ENCODE measurements around the gene CDH13. TPM values are rescaled to one million over a fixed set of nuclear protein-coding genes. Genes with fewer than 3 reads are reported as not detected.

The CDH13 gene
- total and polyA plus RNA-seq, 9 of the 15 experiments (the other 6 are each of a cell fraction or from before 2014, with no cell fraction given), result 0.03 TPM; not detected in 8

DNA sequence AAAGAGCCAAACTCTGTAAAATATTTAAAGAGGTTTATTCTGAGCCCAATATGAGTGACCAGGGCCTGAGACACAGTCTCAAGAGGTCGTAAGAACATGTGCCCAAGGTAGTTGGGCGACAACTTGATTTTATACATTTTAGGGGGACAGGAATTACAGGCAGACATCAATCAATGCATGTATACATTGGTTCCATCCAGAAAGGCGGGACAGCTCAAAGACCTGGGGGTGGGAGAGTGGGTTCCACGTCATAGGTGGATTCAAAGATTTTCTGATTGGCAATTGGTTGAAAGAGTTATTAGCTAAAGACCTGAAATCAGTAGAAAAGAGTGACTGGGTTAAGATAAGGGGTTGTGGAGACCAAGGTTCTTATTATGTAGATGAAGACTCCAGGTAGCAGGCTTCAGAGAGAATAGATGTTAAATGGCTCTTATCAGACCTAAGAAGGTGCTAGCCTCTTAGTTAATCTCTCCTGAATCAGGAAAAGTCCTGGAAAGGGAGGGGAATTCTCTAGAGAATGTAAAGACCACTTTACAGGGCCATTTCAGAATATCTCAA is 1213.4 kb downstream of the CDH13 start:
- Histone ChIP-seq H3K79me2 (ENCODE audit: control insufficient read depth, insufficient read depth, low read length) (no peaks in the 10 kb centered on the region), H3K9me1 (ENCODE audit: control insufficient read depth, insufficient read depth, low read length) (no peaks in the 10 kb centered on the region), H3K4me1 (replicated peaks in 1 of 2; ENCODE audit: control insufficient read depth in 2 of 2, insufficient read depth in 2 of 2, low read length in 2 of 2) (peaks cover 0 to 12% of the 10 kb centered on the region in 2 experiments; a peak in 3 of 5 replicates), H3K4me3 (no peak overlapping the region), H3K36me3 (ENCODE audit: control insufficient read depth, insufficient read depth, low read length) (no peaks in the 10 kb centered on the region), H4K20me1 (replicated peaks; ENCODE audit: control insufficient read depth, insufficient read depth, low read length) (no peaks in the 10 kb centered on the region), H3K9ac (ENCODE audit: insufficient read depth in 1 of 2, low read depth in 2 of 2, low read length in 2 of 2) (no peak overlapping the region), H3K27me3 (ENCODE audit: control insufficient read depth in 2 of 2, insufficient read depth in 2 of 2, low read length in 2 of 2) (peaks cover 38 to 40% of the 10 kb centered on the region in 2 experiments), H3K27ac (ENCODE audit: extremely low read depth, low read depth, low read length) (no peak overlapping the region), H3K4me2 (ENCODE audit: insufficient read depth, low read length) (no peak overlapping the region), H3K9me3 (replicated peaks; ENCODE audit: control insufficient read depth, insufficient read depth, low read depth, low read length) (0 out of 2 replicates have a peak, but pooled peaks cover 4% of the 10 kb centered on the region), H2AFZ (ENCODE audit: low read depth, low read length) (no peak overlapping the region)
- in situ Hi-C loops (cut with MboI), result no loop called here
- intact Hi-C loops (cut with micrococcal nuclease), result no loop called here
- no peak for ATAC-seq
- no peak for DNase-seq (ENCODE audit: extremely low read depth in 1 of 4, low spot score in 3 of 4)
- no peak for TF ChIP-seq CSDE1 (IDR thresholded peaks at IDR 0.05)
- no peak for TF ChIP-seq EP300 (IDR thresholded peaks at IDR 0.05; ENCODE audit: low read length)
- TF ChIP-seq, protein P1, sequence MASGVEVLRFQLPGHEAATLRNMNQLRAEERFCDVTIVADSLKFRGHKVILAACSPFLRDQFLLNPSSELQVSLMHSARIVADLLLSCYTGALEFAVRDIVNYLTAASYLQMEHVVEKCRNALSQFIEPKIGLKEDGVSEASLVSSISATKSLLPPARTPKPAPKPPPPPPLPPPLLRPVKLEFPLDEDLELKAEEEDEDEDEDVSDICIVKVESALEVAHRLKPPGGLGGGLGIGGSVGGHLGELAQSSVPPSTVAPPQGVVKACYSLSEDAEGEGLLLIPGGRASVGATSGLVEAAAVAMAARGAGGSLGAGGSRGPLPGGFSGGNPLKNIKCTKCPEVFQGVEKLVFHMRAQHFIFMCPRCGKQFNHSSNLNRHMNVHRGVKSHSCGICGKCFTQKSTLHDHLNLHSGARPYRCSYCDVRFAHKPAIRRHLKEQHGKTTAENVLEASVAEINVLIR (CRISPR knock-in tag; IDR thresholded peaks at IDR 0.05), result no peak
- TF ChIP-seq MCM7 (IDR thresholded peaks at IDR 0.05), result no peak
- TF ChIP-seq EHMT2 (IDR thresholded peaks at IDR 0.05), result no peak
- no peak for TF ChIP-seq TCFL5 (CRISPR knock-in tag; conservative IDR thresholded peaks at IDR 0.05)
- TF ChIP-seq PRPF4 (IDR thresholded peaks at IDR 0.05; ENCODE audit: insufficient read depth, low read depth, low read length, poor library complexity, severe bottlenecking), result no peak
- no peak for TF ChIP-seq ZC3H11A (IDR thresholded peaks at IDR 0.05; ENCODE audit: low read depth, low read length)
- TF ChIP-seq, protein P2, sequence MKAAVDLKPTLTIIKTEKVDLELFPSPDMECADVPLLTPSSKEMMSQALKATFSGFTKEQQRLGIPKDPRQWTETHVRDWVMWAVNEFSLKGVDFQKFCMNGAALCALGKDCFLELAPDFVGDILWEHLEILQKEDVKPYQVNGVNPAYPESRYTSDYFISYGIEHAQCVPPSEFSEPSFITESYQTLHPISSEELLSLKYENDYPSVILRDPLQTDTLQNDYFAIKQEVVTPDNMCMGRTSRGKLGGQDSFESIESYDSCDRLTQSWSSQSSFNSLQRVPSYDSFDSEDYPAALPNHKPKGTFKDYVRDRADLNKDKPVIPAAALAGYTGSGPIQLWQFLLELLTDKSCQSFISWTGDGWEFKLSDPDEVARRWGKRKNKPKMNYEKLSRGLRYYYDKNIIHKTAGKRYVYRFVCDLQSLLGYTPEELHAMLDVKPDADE (conservative IDR thresholded peaks at IDR 0.05; ENCODE audit: control insufficient read depth, low read depth, low read length), result no peak
- TF ChIP-seq, protein P3, sequence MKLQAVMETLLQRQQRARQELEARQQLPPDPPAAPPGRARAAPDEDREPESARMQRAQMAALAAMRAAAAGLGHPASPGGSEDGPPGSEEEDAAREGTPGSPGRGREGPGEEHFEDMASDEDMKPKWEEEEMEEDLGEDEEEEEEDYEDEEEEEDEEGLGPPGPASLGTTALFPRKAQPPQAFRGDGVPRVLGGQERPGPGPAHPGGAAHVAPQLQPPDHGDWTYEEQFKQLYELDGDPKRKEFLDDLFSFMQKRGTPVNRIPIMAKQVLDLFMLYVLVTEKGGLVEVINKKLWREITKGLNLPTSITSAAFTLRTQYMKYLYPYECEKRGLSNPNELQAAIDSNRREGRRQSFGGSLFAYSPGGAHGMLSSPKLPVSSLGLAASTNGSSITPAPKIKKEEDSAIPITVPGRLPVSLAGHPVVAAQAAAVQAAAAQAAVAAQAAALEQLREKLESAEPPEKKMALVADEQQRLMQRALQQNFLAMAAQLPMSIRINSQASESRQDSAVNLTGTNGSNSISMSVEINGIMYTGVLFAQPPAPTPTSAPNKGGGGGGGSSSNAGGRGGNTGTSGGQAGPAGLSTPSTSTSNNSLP (IDR thresholded peaks at IDR 0.05; ENCODE audit: borderline replicate concordance, low read depth, low read length), result no peak
- TF ChIP-seq GTF2F1 (IDR thresholded peaks at IDR 0.05; ENCODE audit: low read depth, low read length), result no peak
- TF ChIP-seq, protein P4, sequence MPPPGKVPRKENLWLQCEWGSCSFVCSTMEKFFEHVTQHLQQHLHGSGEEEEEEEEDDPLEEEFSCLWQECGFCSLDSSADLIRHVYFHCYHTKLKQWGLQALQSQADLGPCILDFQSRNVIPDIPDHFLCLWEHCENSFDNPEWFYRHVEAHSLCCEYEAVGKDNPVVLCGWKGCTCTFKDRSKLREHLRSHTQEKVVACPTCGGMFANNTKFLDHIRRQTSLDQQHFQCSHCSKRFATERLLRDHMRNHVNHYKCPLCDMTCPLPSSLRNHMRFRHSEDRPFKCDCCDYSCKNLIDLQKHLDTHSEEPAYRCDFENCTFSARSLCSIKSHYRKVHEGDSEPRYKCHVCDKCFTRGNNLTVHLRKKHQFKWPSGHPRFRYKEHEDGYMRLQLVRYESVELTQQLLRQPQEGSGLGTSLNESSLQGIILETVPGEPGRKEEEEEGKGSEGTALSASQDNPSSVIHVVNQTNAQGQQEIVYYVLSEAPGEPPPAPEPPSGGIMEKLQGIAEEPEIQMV (tag; conservative IDR thresholded peaks at IDR 0.05; ENCODE audit: low read depth), result no peak
- no peak for TF ChIP-seq SPI1 (IDR thresholded peaks at IDR 0.05; ENCODE audit: borderline replicate concordance, low read depth, low read length)
- no peak for TF ChIP-seq HDAC1 (IDR thresholded peaks at IDR 0.05)
- FAIRE-seq, result no peak
- CTCF ChIA-PET (ENCODE audit: low intra/inter-chr PET ratio), result no interaction called here
- BruUV-seq (replicated peaks), result no TSS peak
- WGBS (ENCODE audit: insufficient coverage, low coverage, missing lambda C conversion rate), result 2% methylated on average over 4 of the region's 4 CpGs
- POLR2A ChIA-PET, result no interaction called here

All from K562 (cell line).